Testis (tissue), 2 donors: ENCODE results near the gene DYNLRB2.

Source experiments
- POLR2A ChIP-seq: fragments of 450-650 bp; IDR thresholded peaks from one replicate; pipeline ENCODE4 v1.6.1; 2017; ENCODE audit warnings: antibody characterized with exemption, mild to moderate bottlenecking, moderate library complexity
- TF ChIP-seq, protein P1 (sequence below), 3 experiments: fragments of 450-650 bp in 2 of 3; fragments of 200-600 bp in 1 of 3; sonication (generic) in 1 of 3; IDR thresholded peaks; one replicate each; pipeline ENCODE4 v1.5.1; 2016 to 2019; ENCODE audit warnings: antibody characterized with exemption in 3 of 3, mild to moderate bottlenecking in 2 of 3, moderate library complexity in 1 of 3

GRCh38 chr16:80576343-80576912 is 35.6 kb downstream of the DYNLRB2 start:
- TF ChIP-seq, protein P1, sequence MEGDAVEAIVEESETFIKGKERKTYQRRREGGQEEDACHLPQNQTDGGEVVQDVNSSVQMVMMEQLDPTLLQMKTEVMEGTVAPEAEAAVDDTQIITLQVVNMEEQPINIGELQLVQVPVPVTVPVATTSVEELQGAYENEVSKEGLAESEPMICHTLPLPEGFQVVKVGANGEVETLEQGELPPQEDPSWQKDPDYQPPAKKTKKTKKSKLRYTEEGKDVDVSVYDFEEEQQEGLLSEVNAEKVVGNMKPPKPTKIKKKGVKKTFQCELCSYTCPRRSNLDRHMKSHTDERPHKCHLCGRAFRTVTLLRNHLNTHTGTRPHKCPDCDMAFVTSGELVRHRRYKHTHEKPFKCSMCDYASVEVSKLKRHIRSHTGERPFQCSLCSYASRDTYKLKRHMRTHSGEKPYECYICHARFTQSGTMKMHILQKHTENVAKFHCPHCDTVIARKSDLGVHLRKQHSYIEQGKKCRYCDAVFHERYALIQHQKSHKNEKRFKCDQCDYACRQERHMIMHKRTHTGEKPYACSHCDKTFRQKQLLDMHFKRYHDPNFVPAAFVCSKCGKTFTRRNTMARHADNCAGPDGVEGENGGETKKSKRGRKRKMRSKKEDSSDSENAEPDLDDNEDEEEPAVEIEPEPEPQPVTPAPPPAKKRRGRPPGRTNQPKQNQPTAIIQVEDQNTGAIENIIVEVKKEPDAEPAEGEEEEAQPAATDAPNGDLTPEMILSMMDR (IDR thresholded peaks at IDR 0.05), result no peak
- TF ChIP-seq POLR2A, result no peak
